HUES48 (cell line): ENCODE results near the gene CACNB4.

Experiments used
- H3K27ac ChIP-seq: one replicate; pipeline ENCODE4 v1.7.0; 2013; ENCODE audit warnings: low read depth, low read length, inconsistent platforms
- H3K27me3 ChIP-seq: 2 replicates; pipeline ENCODE4 v1.6.1; 2013; ENCODE audit warnings: mild to moderate bottlenecking, low read length; ENCODE audit not compliant: control insufficient read depth, insufficient read depth
- H3K36me3 ChIP-seq: 2 replicates; pipeline ENCODE4 v1.6.1; 2013; ENCODE audit warnings: low read length; ENCODE audit not compliant: control insufficient read depth, insufficient read depth
- H3K4me1 ChIP-seq: 2 replicates; pipeline ENCODE4 v1.6.1; 2013; ENCODE audit warnings: mild to moderate bottlenecking, low read length; ENCODE audit not compliant: control insufficient read depth, insufficient read depth
- H3K4me3 ChIP-seq: 2 replicates; pipeline ENCODE4 v1.5.1; 2013; ENCODE audit warnings: mild to moderate bottlenecking, low read depth, low read length
- H3K9ac ChIP-seq: 2 replicates; pipeline ENCODE4 v1.6.1; 2013; ENCODE audit warnings: mild to moderate bottlenecking, low read depth, low read length, moderate library complexity
- H3K9me3 ChIP-seq: 2 replicates; pipeline ENCODE4 v1.6.1; 2013; ENCODE audit warnings: low read length; ENCODE audit not compliant: control insufficient read depth, insufficient read depth

Gene CACNB4

GRCh38 chr2:151989378-151989777, 109.5 kb downstream of the CACNB4 start:
- no peak overlapping the region for H3K9ac ChIP-seq
- H3K4me3 ChIP-seq: no peak overlapping the region
- H3K27ac ChIP-seq: no peak overlapping the region
- H3K4me1 ChIP-seq: peaks cover 5% of the 10 kb centered on the region; the same call in 1 of the 2 replicates
- no peaks in the 10 kb centered on the region for H3K27me3 ChIP-seq
- no peaks in the 10 kb centered on the region for H3K9me3 ChIP-seq
- no peaks in the 10 kb centered on the region for H3K36me3 ChIP-seq

DNA sequence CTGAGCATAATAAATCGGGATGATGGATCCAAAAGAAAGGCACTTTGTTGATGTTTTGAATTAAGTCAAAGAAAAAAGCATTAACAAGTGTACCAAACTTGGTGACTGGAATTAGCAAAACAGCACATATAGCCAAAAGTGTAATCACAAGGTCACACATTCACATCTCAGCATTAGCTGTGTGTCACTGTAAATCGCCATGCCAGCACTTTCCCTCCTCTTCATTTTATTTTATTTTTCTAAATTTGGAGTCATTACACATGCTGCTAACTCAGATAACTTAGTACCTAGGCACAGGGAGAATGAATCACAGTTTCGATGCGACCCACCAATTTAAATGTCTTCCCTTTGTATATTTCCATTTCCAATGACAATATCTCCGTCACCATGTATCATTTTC, 111.4 kb downstream of the CACNB4 start:
- H3K27ac ChIP-seq: no peak overlapping the region
- H3K4me3 ChIP-seq: no peak overlapping the region
- no peaks in the 10 kb centered on the region for H3K36me3 ChIP-seq
- H3K9ac ChIP-seq: no peak overlapping the region
- no peaks in the 10 kb centered on the region for H3K27me3 ChIP-seq
- H3K4me1 ChIP-seq: peaks cover 5% of the 10 kb centered on the region; the same call in 1 of the 2 replicates
- H3K9me3 ChIP-seq: no peaks in the 10 kb centered on the region

- Histone ChIP-seq H3K27ac (no peak overlapping the region), H3K9ac (no peak overlapping the region), H3K27me3 (no peaks in the 10 kb centered on the region), H3K9me3 (no peaks in the 10 kb centered on the region), H3K4me3 (no peak overlapping the region), H3K4me1 (no peaks in the 10 kb centered on the region), H3K36me3 (no peaks in the 10 kb centered on the region)
These were observed 114.3 kb downstream of the CACNB4 start for GRCh38 chr2:151984424-151985083.

- no peaks in the 10 kb centered on the region for H3K4me1 ChIP-seq
- no peak overlapping the region for H3K4me3 ChIP-seq
- H3K9me3 ChIP-seq: no peaks in the 10 kb centered on the region
- H3K36me3 ChIP-seq: no peaks in the 10 kb centered on the region
- no peaks in the 10 kb centered on the region for H3K27me3 ChIP-seq
- no peak overlapping the region for H3K27ac ChIP-seq
- H3K9ac ChIP-seq: no peak overlapping the region
These were observed 115.6 kb downstream of the CACNB4 start for GRCh38 chr2:151983221-151983620.

DNA sequence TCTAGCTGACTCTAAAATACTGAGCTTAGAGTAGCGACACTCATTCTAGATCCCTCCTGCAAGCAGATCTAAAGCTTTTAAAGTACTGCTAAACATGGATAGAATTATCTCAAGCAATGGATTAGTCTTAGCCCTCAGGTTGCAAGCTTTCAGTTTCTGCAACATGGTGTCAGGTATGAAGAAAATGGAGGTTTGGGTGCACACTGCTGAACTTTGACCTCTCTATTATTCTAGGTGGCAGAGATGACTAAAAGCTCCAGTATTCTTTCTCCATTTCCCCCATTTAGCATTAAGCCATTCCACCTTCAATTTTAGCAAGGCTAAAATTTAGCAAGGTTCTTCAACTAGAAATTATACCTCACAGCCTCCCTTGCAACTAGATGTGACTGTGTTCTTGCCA, 117.0 kb downstream of the CACNB4 start:
- Histone ChIP-seq H3K36me3 (no peaks in the 10 kb centered on the region), H3K4me1 (no peaks in the 10 kb centered on the region), H3K9me3 (no peaks in the 10 kb centered on the region), H3K27ac (no peak overlapping the region), H3K4me3 (no peak overlapping the region), H3K27me3 (no peaks in the 10 kb centered on the region), H3K9ac (no peak overlapping the region)

DNA sequence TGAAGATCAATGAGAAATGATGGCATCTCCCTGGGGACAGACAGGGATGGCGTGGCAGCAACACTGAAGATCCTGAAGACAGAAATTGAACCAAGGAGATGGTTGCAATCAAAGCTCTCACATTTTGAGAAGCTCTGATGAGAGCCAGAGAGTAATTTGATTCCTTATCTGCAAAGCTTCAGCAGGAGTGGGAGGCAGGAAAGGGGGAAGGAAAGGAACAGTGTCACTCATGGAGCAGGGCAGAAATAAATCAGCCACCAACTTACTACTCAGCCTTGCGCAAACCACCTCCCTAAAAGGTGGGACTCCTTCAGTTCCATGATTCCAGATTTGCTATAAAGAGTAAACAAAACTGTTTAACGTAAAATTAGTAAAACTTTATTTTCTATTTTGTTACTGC, 119.2 kb downstream of the CACNB4 start:
- Histone ChIP-seq H3K27ac (no peak overlapping the region), H3K27me3 (no peaks in the 10 kb centered on the region), H3K4me3 (no peak overlapping the region), H3K36me3 (no peaks in the 10 kb centered on the region), H3K9ac (no peak overlapping the region), H3K9me3 (no peaks in the 10 kb centered on the region), H3K4me1 (no peaks in the 10 kb centered on the region)

DNA sequence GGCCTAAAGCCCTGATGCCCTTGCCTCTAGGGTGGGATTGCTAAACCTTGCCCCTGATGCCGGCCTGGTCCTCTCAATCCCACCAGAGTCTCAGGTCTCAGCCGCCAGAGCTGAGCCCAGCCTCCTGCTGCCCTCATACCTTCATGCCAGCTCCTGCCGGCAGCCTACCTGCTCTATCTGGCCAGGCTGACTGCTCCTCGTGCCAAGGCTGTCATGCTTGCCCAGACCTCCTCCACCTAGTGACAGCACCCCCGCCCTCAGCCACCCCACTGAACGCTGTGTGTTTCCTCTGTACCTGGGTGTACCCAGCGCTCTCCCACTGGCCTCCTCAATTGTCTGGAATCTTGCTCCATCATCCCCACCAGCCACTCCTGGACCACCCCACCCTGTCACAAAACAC, 120.1 kb downstream of the CACNB4 start:
- no peak overlapping the region for H3K9ac ChIP-seq
- no peak overlapping the region for H3K4me3 ChIP-seq
- H3K27ac ChIP-seq: no peak overlapping the region
- H3K4me1 ChIP-seq: peaks cover under 1% of the 10 kb centered on the region
- no peaks in the 10 kb centered on the region for H3K27me3 ChIP-seq
- H3K36me3 ChIP-seq: no peaks in the 10 kb centered on the region
- H3K9me3 ChIP-seq: no peaks in the 10 kb centered on the region

GRCh38 chr2:151977631-151978030, 121.2 kb downstream of the CACNB4 start:
- Histone ChIP-seq H3K36me3 (no peaks in the 10 kb centered on the region), H3K9me3 (no peaks in the 10 kb centered on the region), H3K4me1 (peaks cover 12% of the 10 kb centered on the region), H3K27me3 (no peaks in the 10 kb centered on the region), H3K4me3 (no peak overlapping the region), H3K27ac (no peak overlapping the region), H3K9ac (no peak overlapping the region)

GRCh38 chr2:151976945-151977353, 121.9 kb downstream of the CACNB4 start:
- H3K27me3 ChIP-seq: no peaks in the 10 kb centered on the region
- H3K4me3 ChIP-seq: no peak overlapping the region
- no peak overlapping the region for H3K27ac ChIP-seq
- no peaks in the 10 kb centered on the region for H3K36me3 ChIP-seq
- peaks cover 12% of the 10 kb centered on the region for H3K4me1 ChIP-seq
- no peaks in the 10 kb centered on the region for H3K9me3 ChIP-seq
- no peak overlapping the region for H3K9ac ChIP-seq

DNA sequence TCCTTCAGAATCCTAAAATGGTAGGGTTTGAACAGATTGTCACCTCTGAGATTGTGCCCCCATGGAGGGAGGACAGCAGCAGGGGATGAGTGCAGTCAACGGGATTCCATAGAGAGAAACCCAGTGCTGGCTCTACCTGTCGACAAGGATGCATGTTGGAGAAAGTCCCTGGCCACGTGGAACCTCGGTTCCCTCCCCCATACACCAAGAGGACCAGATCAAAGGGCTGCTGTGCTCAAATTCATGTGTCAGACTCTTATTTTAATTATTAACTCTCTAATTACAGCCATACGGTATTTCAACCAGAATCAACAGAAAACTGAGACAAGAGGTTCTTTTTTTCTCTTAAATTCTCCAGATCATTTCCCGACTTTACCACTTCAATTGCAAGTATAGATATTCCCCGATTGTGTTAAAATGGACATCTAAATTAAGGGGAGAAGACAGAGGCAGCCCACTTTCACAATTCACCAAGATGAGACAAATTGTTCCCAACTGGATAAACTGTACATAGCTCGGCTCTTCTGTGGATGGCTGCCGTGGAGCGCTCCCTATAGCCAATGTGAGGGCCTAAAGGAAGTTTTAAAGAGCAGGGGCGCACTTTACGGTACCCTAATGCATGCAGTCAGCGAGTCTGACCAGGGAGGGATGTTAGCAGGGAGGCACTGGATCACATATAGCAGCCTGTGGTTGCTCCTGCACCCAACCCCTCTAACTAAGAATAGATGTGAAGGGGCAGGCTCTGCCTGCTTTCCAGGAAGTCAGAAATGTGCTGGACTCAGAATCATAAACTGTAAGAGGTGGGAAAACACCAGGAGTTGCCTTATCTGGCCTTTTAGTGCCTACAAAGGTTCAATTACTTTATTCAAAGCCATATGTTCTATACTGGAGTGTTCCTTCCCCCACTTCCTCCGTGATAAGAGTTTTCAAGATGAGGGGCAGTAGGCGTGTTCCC, 123.1 kb downstream of the CACNB4 start:
- Histone ChIP-seq H3K9me3 (no peaks in the 10 kb centered on the region), H3K9ac (no peak overlapping the region), H3K4me1 (peaks cover 12% of the 10 kb centered on the region), H3K4me3 (no peak overlapping the region), H3K36me3 (no peaks in the 10 kb centered on the region), H3K27ac (no peak overlapping the region), H3K27me3 (no peaks in the 10 kb centered on the region)

DNA sequence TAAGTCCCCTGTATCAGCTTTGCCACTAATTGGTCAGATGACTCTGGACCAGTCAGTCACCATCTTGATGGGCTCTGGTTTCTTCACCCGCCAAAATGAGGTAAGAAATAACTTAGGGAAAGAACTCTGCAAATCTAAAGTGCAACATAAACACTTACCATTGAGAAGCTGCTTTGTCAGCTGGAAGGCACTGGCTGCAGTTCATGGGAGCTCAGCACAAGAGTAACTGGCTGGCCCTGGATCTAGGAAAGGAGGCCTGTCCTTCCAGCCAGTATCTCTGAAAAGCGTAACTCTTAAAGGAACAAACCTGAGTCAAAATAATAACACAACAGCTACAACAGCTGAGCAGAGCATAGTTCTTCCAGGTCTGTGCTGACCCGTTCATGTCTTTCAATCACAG, 123.9 kb downstream of the CACNB4 start:
- H3K4me1 ChIP-seq: peaks cover 12% of the 10 kb centered on the region
- no peak overlapping the region for H3K27ac ChIP-seq
- H3K9me3 ChIP-seq: no peaks in the 10 kb centered on the region
- no peak overlapping the region for H3K4me3 ChIP-seq
- H3K36me3 ChIP-seq: no peaks in the 10 kb centered on the region
- no peak overlapping the region for H3K9ac ChIP-seq
- H3K27me3 ChIP-seq: no peaks in the 10 kb centered on the region
